HepG2 (cell line): ENCODE results near the gene RAB5B. TPM values are rescaled to one million over a fixed set of nuclear protein-coding genes. Genes with fewer than 3 reads are reported as not detected.

Experiments used
- CEBPG ChIP-seq: IDR thresholded peaks from 2 replicates; pipeline ENCODE4 v1.6.1; 2016
- GLI4 ChIP-seq: sonication (generic); formaldehyde crosslinking; IDR thresholded peaks from 2 replicates; pipeline ENCODE4 v1.5.1; 2020; ENCODE audit warnings: missing genetic modification reagents, mild to moderate bottlenecking, moderate library complexity, borderline replicate concordance
- RBFOX2 ChIP-seq: fragments of 200-400 bp; formaldehyde crosslinking; IDR thresholded peaks from 2 replicates; pipeline ENCODE4 v1.6.1; 2017; ENCODE audit warnings: low read depth, mild to moderate bottlenecking, low read length
- SIN3A ChIP-seq: IDR thresholded peaks from 2 replicates; pipeline ENCODE4 v1.6.1; 2011; ENCODE audit warnings: low read depth, mild to moderate bottlenecking, control low read depth, low read length, borderline replicate concordance
- TEAD2 ChIP-seq: sonication (generic); formaldehyde crosslinking; IDR thresholded peaks from 2 replicates; pipeline ENCODE4 v1.9.0; 2021; ENCODE audit warnings: missing genetic modification reagents
- ZFP90 ChIP-seq: sonication (generic); formaldehyde crosslinking; IDR thresholded peaks from 2 replicates; pipeline ENCODE4 v1.8.0; 2022; ENCODE audit warnings: missing genetic modification reagents, mild to moderate bottlenecking, inconsistent platforms, borderline replicate concordance
- ZIK1 ChIP-seq: sonication (generic); formaldehyde crosslinking; IDR thresholded peaks from 2 replicates; pipeline ENCODE4 v1.5.0; 2020; ENCODE audit warnings: mild to moderate bottlenecking, low read depth, missing genetic modification reagents, borderline replicate concordance
- ZNF160 ChIP-seq: sonication (generic); formaldehyde crosslinking; IDR thresholded peaks from 2 replicates; pipeline ENCODE4 v1.8.0; 2022; ENCODE audit warnings: mild to moderate bottlenecking, inconsistent platforms, missing genetic modification reagents
- ZNF17 ChIP-seq: sonication (generic); formaldehyde crosslinking; IDR thresholded peaks from 2 replicates; pipeline ENCODE4 v1.5.0; 2020; ENCODE audit warnings: mild to moderate bottlenecking, missing genetic modification reagents
- ZNF816 ChIP-seq: sonication (generic); formaldehyde crosslinking; IDR thresholded peaks from 2 replicates; pipeline ENCODE4 v1.8.0; 2022; ENCODE audit warnings: missing genetic modification reagents, mild to moderate bottlenecking, borderline replicate concordance
- ZSCAN29 ChIP-seq: sonication (generic); formaldehyde crosslinking; conservative IDR thresholded peaks from 2 replicates; pipeline ENCODE4 v1.4.0; 2020; ENCODE audit warnings: mild to moderate bottlenecking, missing genetic modification reagents
- polyA plus RNA-seq, 8 experiments: library from polyadenylated mRNA; depleted of rRNA in 3 of 8; stranded (reverse) in 7 of 8; unstranded in 1 of 8; fragments of >200 nt; fragmentation: Illumina TruSeq in 4 of 8; extraction: Trizol in 4 of 8; gene quantifications; 2 replicates each; pipeline versions ENCODE4 v1.2.1 to v1.2.3, GENCODE V29; 2011 to 2016; ENCODE audit warnings: low read depth in 4 of 8, missing spikeins in 1 of 8, mixed read lengths in 1 of 8; ENCODE audit not compliant: insufficient read depth in 1 of 8
- total RNA-seq, 5 experiments: library from RNA; depleted of rRNA; stranded (reverse); fragments of >200 nt; fragmentation: Illumina TruSeq; extraction: Trizol; gene quantifications; 2 replicates each; pipeline ENCODE4 v1.2.3, GENCODE V29; 2016; ENCODE audit warnings: low read depth in 1 of 5
- TF ChIP-seq, protein P1 (sequence below): sonication (generic); formaldehyde crosslinking; IDR thresholded peaks from 2 replicates; pipeline ENCODE4 v1.4.0; 2020; ENCODE audit warnings: low read depth, missing genetic modification reagents
- TF ChIP-seq, protein P2 (sequence below): sonication (generic); formaldehyde crosslinking; IDR thresholded peaks from 2 replicates; pipeline ENCODE4 v1.4.0; 2020; ENCODE audit warnings: mild to moderate bottlenecking, missing genetic modification reagents
- TF ChIP-seq, protein P3 (sequence below): sonication (generic); formaldehyde crosslinking; IDR thresholded peaks from 2 replicates; pipeline ENCODE4 v1.5.1; 2020; ENCODE audit warnings: missing genetic modification reagents, mild to moderate bottlenecking, borderline replicate concordance
- TF ChIP-seq, protein P4 (sequence below): IDR thresholded peaks from 2 replicates; pipeline ENCODE4 v1.6.1; 2016

The RAB5B gene
- total and polyA plus RNA-seq, 2 of the 13 experiments (the other 11 are each of a cell fraction or from before 2014, with no cell fraction given): 26.0 to 68.3 TPM

DNA sequence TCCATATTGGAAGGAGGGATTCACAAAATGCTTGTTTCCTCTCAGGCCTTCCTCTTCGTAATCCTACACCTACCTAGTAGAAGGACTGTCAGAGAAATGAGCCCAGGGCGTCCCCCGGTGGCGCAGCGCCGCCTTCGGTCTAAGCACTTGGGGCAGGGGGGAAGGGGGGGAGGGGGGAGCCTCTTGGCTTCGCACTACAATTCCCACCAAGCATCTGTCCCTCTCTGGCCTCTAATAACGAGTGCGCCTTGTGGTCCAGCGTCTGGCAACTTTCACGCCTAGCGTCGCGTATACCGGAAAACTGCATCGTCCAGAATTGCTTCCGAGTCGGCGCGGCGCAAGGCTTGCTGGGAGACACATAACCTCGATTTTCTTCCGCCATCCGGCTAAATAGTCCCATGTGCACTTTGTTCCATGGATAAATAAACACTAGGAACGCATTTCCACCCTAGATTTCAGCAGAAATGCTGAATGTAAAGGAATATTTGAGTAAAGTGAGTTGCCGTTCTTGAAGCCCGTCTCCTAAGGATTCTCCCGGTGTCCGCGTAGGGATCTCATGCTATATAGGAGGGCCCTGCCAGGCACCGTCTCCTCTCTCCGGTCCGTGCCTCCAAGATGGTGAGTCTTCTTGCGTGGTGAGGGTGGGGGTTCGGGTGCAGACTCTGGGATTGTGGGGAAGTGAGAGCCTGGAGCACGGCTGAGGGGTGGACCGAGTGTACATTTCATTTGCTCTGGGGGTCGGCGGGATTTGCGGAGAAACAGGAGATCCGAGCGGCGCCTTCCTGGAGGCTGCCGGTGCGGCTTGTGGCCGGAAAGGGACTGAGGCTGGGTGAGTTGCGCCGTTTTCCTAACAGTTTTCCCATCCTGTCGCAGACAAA is 67.9 kb downstream of the RAB5B start, which contains the start of gene RPS26 (continued):
- TF ChIP-seq, protein P1, sequence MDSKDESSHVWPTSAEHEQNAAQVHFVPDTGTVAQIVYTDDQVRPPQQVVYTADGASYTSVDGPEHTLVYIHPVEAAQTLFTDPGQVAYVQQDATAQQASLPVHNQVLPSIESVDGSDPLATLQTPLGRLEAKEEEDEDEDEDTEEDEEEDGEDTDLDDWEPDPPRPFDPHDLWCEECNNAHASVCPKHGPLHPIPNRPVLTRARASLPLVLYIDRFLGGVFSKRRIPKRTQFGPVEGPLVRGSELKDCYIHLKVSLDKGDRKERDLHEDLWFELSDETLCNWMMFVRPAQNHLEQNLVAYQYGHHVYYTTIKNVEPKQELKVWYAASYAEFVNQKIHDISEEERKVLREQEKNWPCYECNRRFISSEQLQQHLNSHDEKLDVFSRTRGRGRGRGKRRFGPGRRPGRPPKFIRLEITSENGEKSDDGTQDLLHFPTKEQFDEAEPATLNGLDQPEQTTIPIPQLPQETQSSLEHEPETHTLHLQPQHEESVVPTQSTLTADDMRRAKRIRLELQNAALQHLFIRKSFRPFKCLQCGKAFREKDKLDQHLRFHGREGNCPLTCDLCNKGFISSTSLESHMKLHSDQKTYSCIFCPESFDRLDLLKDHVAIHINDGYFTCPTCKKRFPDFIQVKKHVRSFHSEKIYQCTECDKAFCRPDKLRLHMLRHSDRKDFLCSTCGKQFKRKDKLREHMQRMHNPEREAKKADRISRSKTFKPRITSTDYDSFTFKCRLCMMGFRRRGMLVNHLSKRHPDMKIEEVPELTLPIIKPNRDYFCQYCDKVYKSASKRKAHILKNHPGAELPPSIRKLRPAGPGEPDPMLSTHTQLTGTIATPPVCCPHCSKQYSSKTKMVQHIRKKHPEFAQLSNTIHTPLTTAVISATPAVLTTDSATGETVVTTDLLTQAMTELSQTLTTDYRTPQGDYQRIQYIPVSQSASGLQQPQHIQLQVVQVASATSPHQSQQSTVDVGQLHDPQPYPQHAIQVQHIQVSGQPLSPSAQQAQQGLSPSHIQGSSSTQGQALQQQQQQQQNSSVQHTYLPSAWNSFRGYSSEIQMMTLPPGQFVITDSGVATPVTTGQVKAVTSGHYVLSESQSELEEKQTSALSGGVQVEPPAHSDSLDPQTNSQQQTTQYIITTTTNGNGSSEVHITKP (CRISPR knock-in tag): peak; percentile 48; the same call in 1 of the 2 replicates
- TF ChIP-seq ZNF160 (CRISPR knock-in tag): peak; percentile 87
- TF ChIP-seq, protein P2, sequence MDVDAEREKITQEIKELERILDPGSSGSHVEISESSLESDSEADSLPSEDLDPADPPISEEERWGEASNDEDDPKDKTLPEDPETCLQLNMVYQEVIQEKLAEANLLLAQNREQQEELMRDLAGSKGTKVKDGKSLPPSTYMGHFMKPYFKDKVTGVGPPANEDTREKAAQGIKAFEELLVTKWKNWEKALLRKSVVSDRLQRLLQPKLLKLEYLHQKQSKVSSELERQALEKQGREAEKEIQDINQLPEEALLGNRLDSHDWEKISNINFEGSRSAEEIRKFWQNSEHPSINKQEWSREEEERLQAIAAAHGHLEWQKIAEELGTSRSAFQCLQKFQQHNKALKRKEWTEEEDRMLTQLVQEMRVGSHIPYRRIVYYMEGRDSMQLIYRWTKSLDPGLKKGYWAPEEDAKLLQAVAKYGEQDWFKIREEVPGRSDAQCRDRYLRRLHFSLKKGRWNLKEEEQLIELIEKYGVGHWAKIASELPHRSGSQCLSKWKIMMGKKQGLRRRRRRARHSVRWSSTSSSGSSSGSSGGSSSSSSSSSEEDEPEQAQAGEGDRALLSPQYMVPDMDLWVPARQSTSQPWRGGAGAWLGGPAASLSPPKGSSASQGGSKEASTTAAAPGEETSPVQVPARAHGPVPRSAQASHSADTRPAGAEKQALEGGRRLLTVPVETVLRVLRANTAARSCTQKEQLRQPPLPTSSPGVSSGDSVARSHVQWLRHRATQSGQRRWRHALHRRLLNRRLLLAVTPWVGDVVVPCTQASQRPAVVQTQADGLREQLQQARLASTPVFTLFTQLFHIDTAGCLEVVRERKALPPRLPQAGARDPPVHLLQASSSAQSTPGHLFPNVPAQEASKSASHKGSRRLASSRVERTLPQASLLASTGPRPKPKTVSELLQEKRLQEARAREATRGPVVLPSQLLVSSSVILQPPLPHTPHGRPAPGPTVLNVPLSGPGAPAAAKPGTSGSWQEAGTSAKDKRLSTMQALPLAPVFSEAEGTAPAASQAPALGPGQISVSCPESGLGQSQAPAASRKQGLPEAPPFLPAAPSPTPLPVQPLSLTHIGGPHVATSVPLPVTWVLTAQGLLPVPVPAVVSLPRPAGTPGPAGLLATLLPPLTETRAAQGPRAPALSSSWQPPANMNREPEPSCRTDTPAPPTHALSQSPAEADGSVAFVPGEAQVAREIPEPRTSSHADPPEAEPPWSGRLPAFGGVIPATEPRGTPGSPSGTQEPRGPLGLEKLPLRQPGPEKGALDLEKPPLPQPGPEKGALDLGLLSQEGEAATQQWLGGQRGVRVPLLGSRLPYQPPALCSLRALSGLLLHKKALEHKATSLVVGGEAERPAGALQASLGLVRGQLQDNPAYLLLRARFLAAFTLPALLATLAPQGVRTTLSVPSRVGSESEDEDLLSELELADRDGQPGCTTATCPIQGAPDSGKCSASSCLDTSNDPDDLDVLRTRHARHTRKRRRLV (CRISPR knock-in tag): no peak; the same call in none of the 2 replicates
- TF ChIP-seq SIN3A: 0 out of 2 replicates have a peak, but pooled peaks have one; percentile 76
- TF ChIP-seq CEBPG (CRISPR knock-in tag): 0 out of 2 replicates have a peak, but pooled peaks have one; percentile 7
- TF ChIP-seq ZNF17 (CRISPR knock-in tag): no peak
- peak; percentile 64 for TF ChIP-seq RBFOX2
- no peak for TF ChIP-seq GLI4 (CRISPR knock-in tag)
- TF ChIP-seq, protein P3, sequence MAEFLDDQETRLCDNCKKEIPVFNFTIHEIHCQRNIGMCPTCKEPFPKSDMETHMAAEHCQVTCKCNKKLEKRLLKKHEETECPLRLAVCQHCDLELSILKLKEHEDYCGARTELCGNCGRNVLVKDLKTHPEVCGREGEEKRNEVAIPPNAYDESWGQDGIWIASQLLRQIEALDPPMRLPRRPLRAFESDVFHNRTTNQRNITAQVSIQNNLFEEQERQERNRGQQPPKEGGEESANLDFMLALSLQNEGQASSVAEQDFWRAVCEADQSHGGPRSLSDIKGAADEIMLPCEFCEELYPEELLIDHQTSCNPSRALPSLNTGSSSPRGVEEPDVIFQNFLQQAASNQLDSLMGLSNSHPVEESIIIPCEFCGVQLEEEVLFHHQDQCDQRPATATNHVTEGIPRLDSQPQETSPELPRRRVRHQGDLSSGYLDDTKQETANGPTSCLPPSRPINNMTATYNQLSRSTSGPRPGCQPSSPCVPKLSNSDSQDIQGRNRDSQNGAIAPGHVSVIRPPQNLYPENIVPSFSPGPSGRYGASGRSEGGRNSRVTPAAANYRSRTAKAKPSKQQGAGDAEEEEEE (CRISPR knock-in tag): peak; percentile 41; the same call in 1 of the 2 replicates
- TF ChIP-seq ZNF816 (CRISPR knock-in tag): peak; percentile 42; the same call in 1 of the 2 replicates
- 0 out of 2 replicates have a peak, but pooled peaks have one; percentile 28 for TF ChIP-seq ZSCAN29
- TF ChIP-seq TEAD2: peak; percentile 72; the same call in 1 of the 2 replicates
- TF ChIP-seq ZIK1: no peak
- TF ChIP-seq ZFP90 (CRISPR knock-in tag): peak; percentile 95
- TF ChIP-seq, protein P4, sequence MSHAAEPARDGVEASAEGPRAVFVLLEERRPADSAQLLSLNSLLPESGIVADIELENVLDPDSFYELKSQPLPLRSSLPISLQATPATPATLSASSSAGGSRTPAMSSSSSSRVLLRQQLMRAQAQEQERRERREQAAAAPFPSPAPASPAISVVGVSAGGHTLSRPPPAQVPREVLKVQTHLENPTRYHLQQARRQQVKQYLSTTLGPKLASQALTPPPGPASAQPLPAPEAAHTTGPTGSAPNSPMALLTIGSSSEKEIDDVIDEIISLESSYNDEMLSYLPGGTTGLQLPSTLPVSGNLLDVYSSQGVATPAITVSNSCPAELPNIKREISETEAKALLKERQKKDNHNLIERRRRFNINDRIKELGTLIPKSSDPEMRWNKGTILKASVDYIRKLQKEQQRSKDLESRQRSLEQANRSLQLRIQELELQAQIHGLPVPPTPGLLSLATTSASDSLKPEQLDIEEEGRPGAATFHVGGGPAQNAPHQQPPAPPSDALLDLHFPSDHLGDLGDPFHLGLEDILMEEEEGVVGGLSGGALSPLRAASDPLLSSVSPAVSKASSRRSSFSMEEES (CRISPR knock-in tag): peak; percentile 69
